WTC11 (cell line): ENCODE data around the gene IL21R. TPM values are rescaled to one million over a fixed set of nuclear protein-coding genes. Genes with fewer than 3 reads are reported as not detected.

ENCODE experiments used
- ATAC-seq: fragments of 200-7000 bp; cut with Tn5 transposase; 2 replicates; pipeline ENCODE4 v1.10.0; 2021; ENCODE audit warnings: mild to moderate bottlenecking, moderate library complexity
- CTCF ChIA-PET: fragments of 300-600 bp; sonication (Branson Sonifier 250); formaldehyde crosslinking; loops from one replicate; lab custom pipeline; 2021; ENCODE audit warnings: antibody characterized with exemption; lab: Charles Lee
- POLR2A ChIA-PET: fragments of 350-600 bp; sonication (Branson Sonifier 250); formaldehyde crosslinking; loops from one replicate; lab custom pipeline; 2021; ENCODE audit warnings: antibody characterized with exemption; lab: Charles Lee
- DNase-seq: peaks from one replicate; pipeline ENCODE4 v3.0.0; 2021; ENCODE audit warnings: low spot score
- H3K27ac Mint-ChIP-seq: 2 replicates; pipeline ENCODE4 v1.8.0; 2021; ENCODE audit warnings: mixed read lengths
- H3K27me3 Mint-ChIP-seq: 2 replicates; pipeline ENCODE4 v1.8.0; 2021; ENCODE audit warnings: low read depth, mild to moderate bottlenecking, moderate library complexity, mixed read lengths
- H3K36me3 Mint-ChIP-seq: 2 replicates; pipeline ENCODE4 v1.8.0; 2021; ENCODE audit warnings: mixed read lengths
- H3K4me1 Mint-ChIP-seq: 2 replicates; pipeline ENCODE4 v1.8.0; 2022; ENCODE audit warnings: mixed read lengths
- H3K4me3 Mint-ChIP-seq: 2 replicates; pipeline ENCODE4 v1.8.0; 2021; ENCODE audit warnings: mild to moderate bottlenecking, moderate library complexity, mixed read lengths
- H3K9me3 Mint-ChIP-seq: 2 replicates; pipeline ENCODE4 v1.8.0; 2021; ENCODE audit warnings: mixed read lengths
- ATF1 ChIP-seq: sonication (generic); formaldehyde crosslinking; IDR thresholded peaks from 2 replicates; pipeline ENCODE4 v1.8.1; 2023; ENCODE audit warnings: mild to moderate bottlenecking, moderate library complexity, missing genetic modification reagents
- E2F4 ChIP-seq: sonication (generic); formaldehyde crosslinking; IDR thresholded peaks from 2 replicates; pipeline ENCODE4 v1.8.1; 2022; ENCODE audit warnings: low read depth, mild to moderate bottlenecking, moderate library complexity, missing genetic modification reagents, borderline replicate concordance
- E2F5 ChIP-seq: sonication (generic); formaldehyde crosslinking; IDR thresholded peaks from 2 replicates; pipeline ENCODE4 v1.8.1; 2022; ENCODE audit warnings: mild to moderate bottlenecking, moderate library complexity, missing genetic modification reagents
- ELF4 ChIP-seq: sonication (generic); formaldehyde crosslinking; IDR thresholded peaks from 2 replicates; pipeline ENCODE4 v1.8.1; 2022; ENCODE audit warnings: low read depth, mild to moderate bottlenecking, moderate library complexity, missing genetic modification reagents
- ESRRA ChIP-seq: sonication (generic); formaldehyde crosslinking; IDR thresholded peaks from 2 replicates; pipeline ENCODE4 v1.8.1; 2022; ENCODE audit warnings: mild to moderate bottlenecking, missing genetic modification reagents, borderline replicate concordance
- ETV6 ChIP-seq: sonication (generic); formaldehyde crosslinking; IDR thresholded peaks from 2 replicates; pipeline ENCODE4 v1.8.1; 2022; ENCODE audit warnings: mild to moderate bottlenecking, missing genetic modification reagents
- GRHL2 ChIP-seq: fragments of 250-450 bp; sonication (Bioruptor Pico); IDR thresholded peaks from 2 replicates; pipeline ENCODE4 v1.8.0; 2022; ENCODE audit warnings: mild to moderate bottlenecking, moderate library complexity; ENCODE audit not compliant: insufficient replicate concordance, severe bottlenecking
- JUN ChIP-seq: sonication (generic); formaldehyde crosslinking; IDR thresholded peaks from 2 replicates; pipeline ENCODE4 v1.8.0; 2023; ENCODE audit warnings: mild to moderate bottlenecking, missing genetic modification reagents
- KAT7 ChIP-seq: sonication (generic); formaldehyde crosslinking; IDR thresholded peaks from 2 replicates; pipeline ENCODE4 v1.8.1; 2023; ENCODE audit warnings: missing genetic modification reagents, mild to moderate bottlenecking, borderline replicate concordance
- MXD4 ChIP-seq: fragments of 250-450 bp; sonication (Bioruptor Pico); IDR thresholded peaks from 2 replicates; pipeline ENCODE4 v1.8.0; 2021; ENCODE audit warnings: mild to moderate bottlenecking, moderate library complexity, borderline replicate concordance
- MYBL2 ChIP-seq: sonication (generic); formaldehyde crosslinking; IDR thresholded peaks from 2 replicates; pipeline ENCODE4 v1.8.1; 2023; ENCODE audit warnings: mild to moderate bottlenecking, moderate library complexity, missing genetic modification reagents
- NFATC4 ChIP-seq: fragments of 250-450 bp; sonication (Bioruptor Pico); IDR thresholded peaks from 2 replicates; pipeline ENCODE4 v1.9.0; 2021; ENCODE audit warnings: mild to moderate bottlenecking
- OVOL2 ChIP-seq: fragments of 250-450 bp; sonication (Bioruptor Pico); IDR thresholded peaks from 2 replicates; pipeline ENCODE4 v1.9.0; 2021; ENCODE audit warnings: mild to moderate bottlenecking, borderline replicate concordance
- PREB ChIP-seq: sonication (generic); formaldehyde crosslinking; IDR thresholded peaks from 2 replicates; pipeline ENCODE4 v1.8.1; 2022; ENCODE audit warnings: mild to moderate bottlenecking, missing genetic modification reagents, moderate library complexity, borderline replicate concordance
- SP1 ChIP-seq: sonication (generic); formaldehyde crosslinking; conservative IDR thresholded peaks from 2 replicates; pipeline ENCODE4 v1.8.1; 2022; ENCODE audit warnings: missing genetic modification reagents
- TEAD1 ChIP-seq: sonication (generic); formaldehyde crosslinking; IDR thresholded peaks from 2 replicates; pipeline ENCODE4 v1.8.0; 2022; ENCODE audit warnings: mild to moderate bottlenecking, missing genetic modification reagents
- TEAD4 ChIP-seq: sonication (generic); formaldehyde crosslinking; IDR thresholded peaks from 2 replicates; pipeline ENCODE4 v1.8.0; 2022; ENCODE audit warnings: mild to moderate bottlenecking, missing genetic modification reagents
- TP53 ChIP-seq: sonication (generic); formaldehyde crosslinking; IDR thresholded peaks from 2 replicates; pipeline ENCODE4 v1.8.1; 2023; ENCODE audit warnings: mild to moderate bottlenecking, missing genetic modification reagents
- ZBTB21 ChIP-seq: sonication (generic); formaldehyde crosslinking; IDR thresholded peaks from 2 replicates; pipeline ENCODE4 v1.8.1; 2023; ENCODE audit warnings: mild to moderate bottlenecking, missing genetic modification reagents, borderline replicate concordance
- ZNF219 ChIP-seq: sonication (generic); formaldehyde crosslinking; IDR thresholded peaks from 2 replicates; pipeline ENCODE4 v1.8.0; 2023; ENCODE audit warnings: missing genetic modification reagents, mild to moderate bottlenecking, borderline replicate concordance
- ZNF281 ChIP-seq: sonication (generic); formaldehyde crosslinking; IDR thresholded peaks from 2 replicates; pipeline ENCODE4 v1.8.0; 2023; ENCODE audit warnings: mild to moderate bottlenecking, missing genetic modification reagents
- ZNF416 ChIP-seq: fragments of 250-450 bp; sonication (Bioruptor Pico); IDR thresholded peaks from 2 replicates; pipeline ENCODE4 v1.9.0; 2021; ENCODE audit warnings: mild to moderate bottlenecking, inconsistent platforms
- ZNF512 ChIP-seq: sonication (generic); formaldehyde crosslinking; IDR thresholded peaks from 2 replicates; pipeline ENCODE4 v1.8.1; 2022; ENCODE audit warnings: missing genetic modification reagents, borderline replicate concordance
- ZNF671 ChIP-seq: fragments of 250-450 bp; sonication (Bioruptor Pico); IDR thresholded peaks from 2 replicates; pipeline ENCODE4 v1.8.0; 2021; ENCODE audit warnings: mild to moderate bottlenecking
- ZSCAN18 ChIP-seq: fragments of 250-450 bp; sonication (Bioruptor Pico); IDR thresholded peaks from 2 replicates; pipeline ENCODE4 v2.1.2; 2022; ENCODE audit warnings: mild to moderate bottlenecking, moderate library complexity
- total RNA-seq: library from RNA; stranded (reverse); gene quantifications from 3 replicates; pipeline ENCODE4 v1.2.3, GENCODE V29; 2021

The IL21R gene
- total RNA-seq, 1 experiment from 2014 or later = 0.70 TPM

GRCh38 chr16:27399969-27400368 lies 2.0 kb upstream of the IL21R start:
- H3K4me1 Mint-ChIP-seq = peaks cover 16% of the 10 kb centered on the region
- CTCF ChIA-PET = interaction anchor here (0.9 kb wide), 1 partner anchor 28 kb away, joined by 3 read pairs; no protein-coding TSS in a partner anchor
- H3K27ac Mint-ChIP-seq = no peak overlapping the region
- H3K36me3 Mint-ChIP-seq = no peaks in the 10 kb centered on the region
- peaks cover 4% of the 10 kb centered on the region; the same call in 1 of the 2 replicates for H3K9me3 Mint-ChIP-seq
- POLR2A ChIA-PET = no interaction called here
- no peak overlapping the region for H3K4me3 Mint-ChIP-seq
- no peaks in the 10 kb centered on the region for H3K27me3 Mint-ChIP-seq
- DNase-seq = no peak
- TF ChIP-seq ZSCAN18 (CRISPR knock-in tag) = no peak
- TF ChIP-seq ESRRA (CRISPR knock-in tag) = no peak
- TF ChIP-seq E2F4 (CRISPR knock-in tag) = no peak
- no peak for TF ChIP-seq E2F5 (CRISPR knock-in tag)
- TF ChIP-seq PREB = no peak
- TF ChIP-seq NFATC4 (CRISPR knock-in tag) = no peak
- no peak for TF ChIP-seq ZNF671
- no peak for TF ChIP-seq ZNF416 (CRISPR knock-in tag)
- no peak for TF ChIP-seq KAT7 (CRISPR knock-in tag)
- no peak for TF ChIP-seq TEAD1
- TF ChIP-seq ZBTB21 = no peak
- no peak for TF ChIP-seq ETV6 (CRISPR knock-in tag)
- no peak for TF ChIP-seq ATF1 (CRISPR knock-in tag)
- TF ChIP-seq TEAD4 (CRISPR knock-in tag) = no peak
- no peak for TF ChIP-seq ZNF512 (CRISPR knock-in tag)
- no peak for TF ChIP-seq ZNF219 (CRISPR knock-in tag)
- no peak for TF ChIP-seq GRHL2 (CRISPR knock-in tag)
- no peak for ATAC-seq

- POLR2A ChIA-PET = no interaction called here
- DNase-seq = no peak
- no peak overlapping the region for H3K4me3 Mint-ChIP-seq
- CTCF ChIA-PET = interaction anchor here (0.8 to 1.1 kb wide), 4 partner anchors 26 to 222 kb away, joined by 3 to 4 read pairs (median 3); no protein-coding TSS in a partner anchor
- peaks cover 4% of the 10 kb centered on the region; the same call in 1 of the 2 replicates for H3K9me3 Mint-ChIP-seq
- H3K36me3 Mint-ChIP-seq = no peaks in the 10 kb centered on the region
- H3K27ac Mint-ChIP-seq = no peak overlapping the region
- H3K4me1 Mint-ChIP-seq = peaks cover 16% of the 10 kb centered on the region
- ATAC-seq = no peak
- H3K27me3 Mint-ChIP-seq = no peaks in the 10 kb centered on the region
- no peak for TF ChIP-seq JUN (CRISPR knock-in tag)
- TF ChIP-seq ELF4 (CRISPR knock-in tag) = no peak
- no peak for TF ChIP-seq OVOL2 (CRISPR knock-in tag)
- TF ChIP-seq MXD4 = no peak
- TF ChIP-seq SP1 (CRISPR knock-in tag) = no peak
- no peak for TF ChIP-seq MYBL2 (CRISPR knock-in tag)
- TF ChIP-seq E2F4 (CRISPR knock-in tag) = no peak
- TF ChIP-seq TP53 (CRISPR knock-in tag) = no peak
- no peak for TF ChIP-seq ZNF281 (CRISPR knock-in tag)
Observed at GRCh38 chr16:27400751-27401620, 988 bp upstream of the IL21R start.
